Osteocyte (in vitro differentiated cells): ENCODE data around the gene CSNK1A1L. TPM values are rescaled to one million over a fixed set of nuclear protein-coding genes. Genes with fewer than 3 reads are reported as not detected.
"Not testable (repeated sequence)": the region's sequence is repeated elsewhere in the genome, so short reads cannot be mapped to it uniquely, and the experiment has no call there.

Source experiments
- DNase-seq: peaks from one replicate; pipeline ENCODE4 v3.0.0; 2021; ENCODE audit warnings: mixed read lengths; ENCODE audit not compliant: unreplicated experiment; ENCODE audit errors: extremely low spot score
- H3K27ac Mint-ChIP-seq: one replicate; pipeline ENCODE4 v1.8.0; 2021; ENCODE audit warnings: mild to moderate bottlenecking, mixed read lengths; ENCODE audit not compliant: unreplicated experiment
- H3K27me3 Mint-ChIP-seq: one replicate; pipeline ENCODE4 v1.8.0; 2021; ENCODE audit warnings: mixed read lengths; ENCODE audit not compliant: unreplicated experiment
- H3K36me3 Mint-ChIP-seq: one replicate; pipeline ENCODE4 v1.8.0; 2021; ENCODE audit warnings: mixed read lengths; ENCODE audit not compliant: unreplicated experiment
- H3K4me1 Mint-ChIP-seq: one replicate; pipeline ENCODE4 v1.8.0; 2021; ENCODE audit warnings: mixed read lengths; ENCODE audit not compliant: unreplicated experiment
- H3K4me3 Mint-ChIP-seq: one replicate; pipeline ENCODE4 v1.8.0; 2021; ENCODE audit warnings: mild to moderate bottlenecking, moderate library complexity, mixed read lengths; ENCODE audit not compliant: unreplicated experiment
- H3K9me3 Mint-ChIP-seq: one replicate; pipeline ENCODE4 v1.8.0; 2021; ENCODE audit warnings: mixed read lengths; ENCODE audit not compliant: unreplicated experiment
- total RNA-seq: library from RNA; stranded (reverse); gene quantifications from 2 replicates; pipeline ENCODE4 v1.2.1, GENCODE V29; 2021
- TF ChIP-seq, protein P1 (sequence below): fragments of 200-600 bp; sonication (generic); IDR thresholded peaks from 2 replicates; pipeline ENCODE4 v1.5.0; 2021; ENCODE audit warnings: antibody characterized with exemption, mild to moderate bottlenecking, moderate library complexity

The CSNK1A1L gene
- total RNA-seq, 1 donor from 2014 or later: not detected

DNA sequence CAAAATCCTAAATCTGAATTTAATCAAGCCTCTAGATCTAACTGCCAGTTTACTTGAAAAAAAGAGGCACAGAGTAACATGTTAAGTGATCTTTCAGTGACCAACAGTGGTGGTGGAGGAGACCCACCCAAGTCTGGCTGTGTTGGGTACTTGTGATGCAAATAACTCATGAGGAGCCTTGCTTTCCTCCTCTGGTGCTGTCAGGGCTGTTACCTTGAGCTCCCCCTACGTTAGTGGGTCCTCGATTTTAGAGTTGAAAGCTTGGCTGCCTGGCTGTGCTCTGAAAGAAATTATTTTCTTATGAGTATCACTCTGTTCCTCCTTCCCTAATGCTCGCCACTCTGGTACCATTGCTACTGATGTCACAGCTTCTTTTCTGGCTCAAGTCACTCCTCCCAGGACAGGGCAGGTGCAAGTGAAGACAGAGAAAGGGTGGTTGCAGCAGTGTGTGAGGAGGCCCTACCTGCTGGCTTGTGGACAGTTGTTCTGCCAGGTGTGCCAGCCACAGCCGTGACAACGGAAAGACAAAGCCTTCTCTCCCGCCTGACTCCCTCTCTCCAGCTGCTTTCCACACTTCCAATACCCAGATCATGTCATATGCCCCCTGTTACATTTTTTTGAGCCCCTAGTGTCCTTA is 39.5 kb downstream of the CSNK1A1L start:
- H3K4me3 Mint-ChIP-seq: no peak overlapping the region
- no peaks in the 10 kb centered on the region for H3K9me3 Mint-ChIP-seq
- peaks cover 3% of the 10 kb centered on the region for H3K27me3 Mint-ChIP-seq
- H3K27ac Mint-ChIP-seq: no peak overlapping the region
- H3K4me1 Mint-ChIP-seq: no peaks in the 10 kb centered on the region
- H3K36me3 Mint-ChIP-seq: no peaks in the 10 kb centered on the region
- no peak for DNase-seq
- TF ChIP-seq, protein P1, sequence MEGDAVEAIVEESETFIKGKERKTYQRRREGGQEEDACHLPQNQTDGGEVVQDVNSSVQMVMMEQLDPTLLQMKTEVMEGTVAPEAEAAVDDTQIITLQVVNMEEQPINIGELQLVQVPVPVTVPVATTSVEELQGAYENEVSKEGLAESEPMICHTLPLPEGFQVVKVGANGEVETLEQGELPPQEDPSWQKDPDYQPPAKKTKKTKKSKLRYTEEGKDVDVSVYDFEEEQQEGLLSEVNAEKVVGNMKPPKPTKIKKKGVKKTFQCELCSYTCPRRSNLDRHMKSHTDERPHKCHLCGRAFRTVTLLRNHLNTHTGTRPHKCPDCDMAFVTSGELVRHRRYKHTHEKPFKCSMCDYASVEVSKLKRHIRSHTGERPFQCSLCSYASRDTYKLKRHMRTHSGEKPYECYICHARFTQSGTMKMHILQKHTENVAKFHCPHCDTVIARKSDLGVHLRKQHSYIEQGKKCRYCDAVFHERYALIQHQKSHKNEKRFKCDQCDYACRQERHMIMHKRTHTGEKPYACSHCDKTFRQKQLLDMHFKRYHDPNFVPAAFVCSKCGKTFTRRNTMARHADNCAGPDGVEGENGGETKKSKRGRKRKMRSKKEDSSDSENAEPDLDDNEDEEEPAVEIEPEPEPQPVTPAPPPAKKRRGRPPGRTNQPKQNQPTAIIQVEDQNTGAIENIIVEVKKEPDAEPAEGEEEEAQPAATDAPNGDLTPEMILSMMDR: no peak

- peaks cover 22% of the 10 kb centered on the region for H3K4me1 Mint-ChIP-seq
- H3K27ac Mint-ChIP-seq: peak overlapping the region; percentile 97
- H3K36me3 Mint-ChIP-seq: peaks cover 2% of the 10 kb centered on the region
- H3K4me3 Mint-ChIP-seq: peak overlapping the region; percentile 88
- H3K27me3 Mint-ChIP-seq: peaks cover 3% of the 10 kb centered on the region
- no peak for DNase-seq
- TF ChIP-seq, protein P1: no peak
- no peaks in the 10 kb centered on the region for H3K9me3 Mint-ChIP-seq
Observed at GRCh38 chr13:37059848-37060192, 45.6 kb downstream of the CSNK1A1L start.

GRCh38 chr13:37058910-37059847 is 46.3 kb downstream of the CSNK1A1L start, which contains the start of gene SUPT20H:
Gene SUPT20H (minus strand): TSS chr13:37059688. CDS start chr13:37051490, 8,198 bp downstream.
- H3K9me3 Mint-ChIP-seq: no peaks in the 10 kb centered on the region
- H3K4me3 Mint-ChIP-seq: peak within 1 kb of the TSS; percentile 88
- peaks cover 2% of the 10 kb centered on the region for H3K36me3 Mint-ChIP-seq
- H3K27me3 Mint-ChIP-seq: peaks cover under 1% of the 10 kb centered on the region
- H3K4me1 Mint-ChIP-seq: peaks cover 22% of the 10 kb centered on the region
- H3K27ac Mint-ChIP-seq: peak within 1 kb of the TSS; percentile 97
- DNase-seq: peak; percentile 97
- TF ChIP-seq, protein P1: no peak

DNA sequence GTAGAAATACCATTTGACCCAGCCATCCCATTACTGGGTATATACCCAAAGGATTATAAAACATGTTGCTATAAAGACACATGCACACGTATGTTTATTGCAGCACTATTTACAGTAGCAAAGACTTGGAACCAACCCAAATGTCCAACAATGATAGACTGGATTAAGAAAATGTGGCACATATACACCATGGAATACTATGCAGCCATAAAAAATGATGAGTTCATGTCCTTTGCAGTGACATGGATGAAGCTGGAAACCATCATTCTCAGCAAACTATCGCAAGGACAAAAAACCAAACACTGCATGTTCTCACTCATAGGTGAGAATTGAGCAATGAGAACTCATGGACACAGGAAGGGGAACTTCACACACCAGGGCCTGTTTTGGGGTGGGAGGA is 49.2 kb downstream of the CSNK1A1L start:
- H3K9me3 Mint-ChIP-seq: not testable (repeated sequence)

More for the DNA sequence above, 49.2 kb downstream of the CSNK1A1L start:
- Mint-ChIP-seq H3K36me3 (peaks cover 18% of the 10 kb centered on the region), H3K4me1 (peaks cover 25% of the 10 kb centered on the region)
- not testable (repeated sequence) for H3K27ac Mint-ChIP-seq, DNase-seq, H3K27me3 Mint-ChIP-seq, H3K4me3 Mint-ChIP-seq

Other genes starting within 250 kb of the CSNK1A1L start
- 3.6 and 4.6 TPM in 2 replicates for gene SMAD9, start 185.4 kb downstream of the CSNK1A1L start, total RNA-seq
- 35.4 and 36.2 TPM in 2 replicates for gene ALG5, start 106.3 kb downstream of the CSNK1A1L start, total RNA-seq
- gene EXOSC8, start 104.9 kb downstream of the CSNK1A1L start, total RNA-seq: 38.6 and 45.5 TPM in 2 replicates
- gene SUPT20H, start 46.0 kb downstream of the CSNK1A1L start, total RNA-seq: 59.4 and 65.4 TPM in 2 replicates